Spleen (tissue), 7 donors: Measurements from ENCODE around the gene ZC3H13.

Source experiments
- POLR2A ChIP-seq, 3 donors: fragments of 450-650 bp; IDR thresholded peaks; one replicate each; pipeline ENCODE4 v1.5.1; 2017; ENCODE audit warnings: antibody characterized with exemption in 3 of 3, mild to moderate bottlenecking in 1 of 3
- POLR2AphosphoS5 ChIP-seq, 3 donors: sonication (generic); formaldehyde crosslinking; IDR thresholded peaks; one replicate each; pipeline ENCODE4 v1.5.1; 2017; ENCODE audit warnings: antibody characterized with exemption in 3 of 3
- TF ChIP-seq, protein P1 (sequence below), 11 experiments: fragments of 200-600 bp in 7 of 11; fragments of 450-650 bp in 4 of 11; sonication (generic) in 4 of 11; IDR thresholded peaks in 8 of 11; conservative IDR thresholded peaks in 3 of 11; 1 replicate in 7 of 11; 2 replicates in 4 of 11; pipeline versions ENCODE4 v1.4.0 to v1.8.0; 2016 to 2021; ENCODE audit warnings: antibody characterized with exemption in 11 of 11, inconsistent platforms in 4 of 11, mild to moderate bottlenecking in 1 of 11
- donor health status: DM: no; HTN: no; CAD: no; lungs with moderate emphysema.
- donor health status: DM: no; HTN: no; CAD: no.
- donor health status: DM: no; HTN: no; CAD: no.

DNA sequence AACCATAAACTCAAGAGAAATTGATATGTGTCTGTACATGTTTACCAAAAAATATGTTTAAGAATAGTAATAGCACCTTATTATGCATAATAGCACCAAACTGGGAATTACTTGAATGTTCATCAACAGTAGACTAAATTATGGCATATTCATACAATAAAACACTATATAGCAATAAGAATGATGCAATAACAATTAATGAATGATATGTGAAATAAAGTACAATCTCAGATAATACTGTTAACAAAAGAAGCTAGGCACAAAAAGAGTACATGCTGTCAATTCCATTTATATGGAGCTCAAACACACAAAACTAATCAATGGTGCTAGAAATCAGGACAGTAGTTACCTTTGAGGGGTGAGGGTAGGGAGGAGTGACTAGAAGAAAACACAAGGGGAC, 36.3 kb downstream of the ZC3H13 start:
- TF ChIP-seq, protein P1, sequence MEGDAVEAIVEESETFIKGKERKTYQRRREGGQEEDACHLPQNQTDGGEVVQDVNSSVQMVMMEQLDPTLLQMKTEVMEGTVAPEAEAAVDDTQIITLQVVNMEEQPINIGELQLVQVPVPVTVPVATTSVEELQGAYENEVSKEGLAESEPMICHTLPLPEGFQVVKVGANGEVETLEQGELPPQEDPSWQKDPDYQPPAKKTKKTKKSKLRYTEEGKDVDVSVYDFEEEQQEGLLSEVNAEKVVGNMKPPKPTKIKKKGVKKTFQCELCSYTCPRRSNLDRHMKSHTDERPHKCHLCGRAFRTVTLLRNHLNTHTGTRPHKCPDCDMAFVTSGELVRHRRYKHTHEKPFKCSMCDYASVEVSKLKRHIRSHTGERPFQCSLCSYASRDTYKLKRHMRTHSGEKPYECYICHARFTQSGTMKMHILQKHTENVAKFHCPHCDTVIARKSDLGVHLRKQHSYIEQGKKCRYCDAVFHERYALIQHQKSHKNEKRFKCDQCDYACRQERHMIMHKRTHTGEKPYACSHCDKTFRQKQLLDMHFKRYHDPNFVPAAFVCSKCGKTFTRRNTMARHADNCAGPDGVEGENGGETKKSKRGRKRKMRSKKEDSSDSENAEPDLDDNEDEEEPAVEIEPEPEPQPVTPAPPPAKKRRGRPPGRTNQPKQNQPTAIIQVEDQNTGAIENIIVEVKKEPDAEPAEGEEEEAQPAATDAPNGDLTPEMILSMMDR (IDR thresholded peaks at IDR 0.05 in 8 of 11, conservative IDR thresholded peaks at IDR 0.05 in 3 of 11), result no peak
- TF ChIP-seq POLR2A (IDR thresholded peaks at IDR 0.05), result no peak
- TF ChIP-seq POLR2AphosphoS5 (IDR thresholded peaks at IDR 0.05), result no peak
